Posterior vena cava (tissue), 2 donors: Measurements from ENCODE around the gene SF3A1. TPM values are rescaled to one million over a fixed set of nuclear protein-coding genes. Genes with fewer than 3 reads are reported as not detected.
A peak's percentile ranks its signal among the peaks of the same experiment; 100 is the strongest.

Experiments used
- DNase-seq: peaks from one replicate; pipeline ENCODE4 v3.0.0-alpha.2; 2020; ENCODE audit warnings: low spot score
- intact Hi-C, 2 donors: fragments of 100-400 bp; cut with DNase I; formaldehyde crosslinking; loops; one replicate each; pipeline versions ENCODE4 v1.14.1 to v1.14.2; 2022 to 2023
- total RNA-seq, 2 donors: library from RNA; stranded (reverse); fragmentation: NEBNext Ultra II Directional; extraction: Animal tissue kit (Norgen Biotek cat#: 25700); gene quantifications; one replicate each; pipeline ENCODE4 v1.2.1, GENCODE V29; 2021
- donor health status: DM: yes; HTN: yes; CAD: no.
- donor health status: DM: yes; HTN: yes; CAD: no.

The SF3A1 gene
- total RNA-seq, 2 donors from 2014 or later: 106 to 108 TPM

DNA sequence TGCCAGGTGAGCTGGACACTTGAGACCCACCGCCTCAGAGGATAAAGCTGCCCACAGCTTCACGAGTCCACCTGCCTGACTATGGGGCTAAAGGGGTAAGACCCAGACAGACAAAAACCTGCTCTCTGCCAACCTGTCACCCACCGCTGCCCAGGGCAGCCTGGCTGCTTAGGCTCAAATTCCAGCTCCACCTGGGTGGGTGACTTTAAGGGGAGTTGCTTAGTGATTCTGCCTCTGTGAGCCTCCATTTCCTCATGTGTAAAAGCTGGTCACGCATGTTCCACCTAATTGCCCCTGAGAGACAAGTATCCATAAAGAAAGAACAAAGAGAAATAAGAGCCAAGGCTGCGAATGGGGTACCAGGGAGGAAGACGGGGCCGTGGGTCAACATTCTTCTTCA is 63.7 kb downstream of the SF3A1 start:
- intact Hi-C loops: no loop called here
- no peak for DNase-seq

DNA sequence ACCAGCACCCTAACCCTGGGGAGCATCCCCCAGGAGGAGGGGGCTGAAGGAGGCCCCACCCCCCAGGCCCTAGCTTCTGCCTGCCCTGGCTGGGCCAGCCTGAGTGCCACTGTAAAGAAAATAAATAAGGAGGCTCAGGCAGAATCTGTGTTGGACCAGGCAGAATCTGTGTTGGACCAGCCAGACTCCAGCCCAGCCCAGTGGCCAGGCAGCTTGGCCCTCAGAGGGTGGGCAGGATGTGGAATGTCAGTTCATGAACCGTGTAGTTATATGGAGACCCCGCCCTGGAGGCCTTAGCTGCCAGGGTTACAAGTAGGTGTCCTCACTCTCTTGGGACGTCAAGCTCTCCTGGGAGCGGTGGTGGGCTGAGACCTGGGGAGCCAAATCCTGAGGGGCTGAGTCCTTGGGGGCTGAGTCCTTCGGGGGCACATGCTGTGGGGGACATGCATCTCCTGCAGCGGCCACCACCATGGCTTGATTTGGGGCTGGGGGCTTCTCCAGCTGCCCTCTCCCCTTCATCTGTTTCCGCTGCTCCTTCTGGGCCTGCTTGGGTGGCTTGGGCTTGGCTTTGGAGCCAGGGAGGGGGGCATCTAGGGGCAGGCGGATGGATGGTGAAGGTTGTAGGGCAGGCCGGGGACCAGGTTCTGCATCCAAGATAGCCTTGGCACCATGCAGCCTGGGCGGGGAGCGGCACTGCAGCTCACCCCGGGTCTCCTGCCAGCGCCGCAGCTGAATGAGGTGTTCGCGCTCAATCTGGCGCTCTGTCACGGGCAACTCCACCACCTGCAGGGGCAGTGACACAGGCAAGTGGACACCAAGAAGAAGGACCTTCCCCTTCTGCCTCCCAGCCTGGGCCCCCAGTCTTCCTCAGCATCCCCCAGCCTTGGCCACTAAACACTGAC is 64.4 kb downstream of the SF3A1 start:
- DNase-seq: no peak
- intact Hi-C loops: no loop called here

GRCh38 chr22:30291058-30291892 is 65.4 kb downstream of the SF3A1 start:
- DNase-seq: peak; percentile 93
- intact Hi-C loops: no loop called here

DNA sequence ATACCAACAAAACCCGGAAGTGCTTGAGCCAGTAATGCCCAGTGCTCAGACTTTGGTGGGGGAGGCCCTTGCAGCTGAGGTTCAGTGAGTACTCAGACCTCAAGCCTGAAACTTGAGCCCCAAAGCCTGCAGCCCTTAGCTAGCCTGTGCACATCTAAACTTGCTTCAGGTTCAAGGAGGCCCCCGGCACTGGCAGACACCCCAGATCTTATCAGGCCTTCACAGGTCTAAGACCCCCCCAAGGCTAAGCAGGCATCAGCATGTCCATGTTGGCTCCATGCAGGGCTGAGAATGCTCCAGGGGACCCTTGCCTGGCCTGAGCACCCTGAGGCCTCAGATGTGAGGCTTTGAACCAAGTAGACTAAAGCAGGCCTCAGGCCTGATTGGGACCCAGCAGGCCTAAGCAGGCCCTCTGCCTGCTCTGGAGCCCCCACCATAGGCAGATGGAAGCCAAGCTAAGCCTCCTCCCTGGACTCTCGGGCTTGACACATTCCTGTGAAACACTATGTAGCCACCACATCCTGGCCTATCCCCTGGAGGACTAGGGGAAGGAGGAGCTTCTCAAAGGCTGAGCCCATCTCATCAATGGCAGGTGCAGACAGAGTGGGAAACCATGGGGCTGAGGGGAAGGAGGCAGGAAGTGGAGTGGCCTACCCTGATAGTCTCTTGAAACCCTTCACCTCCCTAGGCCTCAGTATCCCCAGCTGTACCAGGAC is 66.2 kb downstream of the SF3A1 start:
- intact Hi-C loops: no loop called here

DNA sequence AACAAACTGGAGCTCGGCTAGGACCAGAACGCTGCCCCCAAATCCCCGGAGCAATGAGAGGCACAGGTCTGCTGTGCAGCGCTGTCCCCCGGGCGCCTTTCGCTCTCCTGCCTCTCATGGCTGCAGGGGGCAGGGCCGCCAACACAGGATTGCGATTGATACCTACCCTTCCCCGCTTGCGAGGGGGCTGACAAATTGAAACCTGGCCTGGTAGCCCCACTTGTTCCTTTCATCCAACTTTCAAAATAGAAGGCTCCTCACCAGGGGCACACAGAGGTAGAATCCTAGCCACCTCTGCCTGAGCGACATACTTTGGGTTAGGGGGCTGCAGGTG is 66.7 kb downstream of the SF3A1 start:
- intact Hi-C loops: no loop called here
- DNase-seq: peak; percentile 87

More for the DNA sequence above, 66.2 kb downstream of the SF3A1 start:
- DNase-seq: no peak

DNA sequence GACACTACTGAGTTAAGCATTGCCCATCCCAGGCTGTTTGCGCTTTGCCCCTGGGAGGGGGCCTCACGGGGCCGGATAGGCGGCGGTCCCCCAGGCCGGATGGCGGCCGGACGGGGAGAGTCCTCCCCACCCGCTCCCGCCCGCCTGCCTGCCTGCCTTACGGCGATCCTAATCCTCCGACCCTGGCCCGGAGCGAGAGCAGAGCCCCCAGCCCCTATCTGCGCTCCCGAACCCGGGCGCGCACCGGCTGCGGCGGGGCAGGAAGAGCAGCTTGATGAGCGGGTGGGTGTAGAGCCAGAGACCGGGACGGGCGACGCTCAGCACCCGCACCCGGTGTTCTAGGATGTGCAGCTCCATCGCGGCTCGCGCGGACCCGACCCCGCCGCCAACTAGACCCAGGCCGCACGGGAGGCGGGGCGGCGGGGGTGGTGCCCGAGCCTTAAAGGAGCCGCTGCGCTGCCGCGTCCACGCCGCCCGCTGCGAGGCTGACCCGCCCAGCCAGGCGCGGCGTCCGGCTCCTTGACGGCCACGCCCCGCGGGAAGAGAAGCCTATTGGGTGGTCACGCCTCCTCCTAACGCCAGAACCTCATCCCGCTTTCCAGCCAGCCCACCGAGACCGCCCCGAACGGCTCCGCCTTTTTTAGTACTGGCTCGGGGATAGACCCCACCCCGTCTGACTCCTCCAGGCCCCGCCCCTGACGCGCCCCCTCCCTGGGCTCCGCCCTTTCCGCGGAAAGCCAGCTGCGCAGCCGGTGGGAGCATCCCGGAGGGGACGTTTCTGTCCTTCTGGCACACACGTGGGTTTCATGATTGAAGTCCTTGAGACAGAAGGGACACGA is 67.3 kb downstream of the SF3A1 start, which contains the start of gene CASTOR1:
Gene CASTOR1 (minus strand): TSS at position 365 of the 839 bp plus-strand sequence. CDS start 8 bp downstream, at position 357.
- peak; percentile 99 for DNase-seq
- intact Hi-C loops: no loop called here

GRCh38 chr22:30288419-30289140 is 68.1 kb downstream of the SF3A1 start:
- no peak for DNase-seq
- intact Hi-C loops: no loop called here

DNA sequence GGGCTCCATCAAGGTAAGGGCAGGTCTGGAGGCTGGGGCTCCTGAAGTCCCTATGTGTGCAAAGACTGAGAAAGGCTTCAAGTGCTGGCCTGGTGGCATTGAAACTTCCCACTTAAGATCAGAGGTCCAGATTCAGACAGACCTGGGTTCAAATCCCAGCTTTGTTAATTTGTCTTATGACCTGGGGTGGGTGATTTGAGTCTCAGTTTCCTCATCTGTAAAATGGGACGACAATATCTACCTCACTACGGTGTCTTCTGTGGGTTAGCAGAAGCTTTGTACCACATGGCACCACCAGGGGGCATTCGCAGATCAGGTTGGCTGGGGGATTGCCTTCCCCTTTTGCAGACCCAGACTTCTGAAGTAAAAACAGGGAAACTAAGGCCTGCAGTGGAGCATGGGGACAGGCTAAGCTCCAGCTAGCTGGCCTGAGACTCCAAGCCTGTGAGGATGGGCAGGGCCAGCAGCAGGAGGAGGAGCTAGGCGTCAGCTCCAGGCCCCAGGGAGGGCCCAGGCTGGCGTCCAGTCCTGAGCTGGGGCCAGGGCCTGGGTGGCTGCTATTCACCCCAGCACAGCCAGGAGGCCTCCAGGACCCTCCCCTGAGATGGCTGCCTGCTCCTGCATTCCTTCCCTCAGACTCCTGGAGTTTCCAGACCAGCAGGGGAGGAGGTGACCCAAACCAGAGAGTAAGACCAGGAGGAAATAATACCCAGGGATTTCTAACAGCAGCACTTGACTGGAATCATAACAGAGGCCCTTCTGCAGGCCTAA is 68.9 kb downstream of the SF3A1 start:
- intact Hi-C loops: loop anchor here in 1 of 2 donors (2.0 kb wide), 1 partner anchor 21 kb away; the partner anchor contains the start of gene OSM
- peak; percentile 95 for DNase-seq

GRCh38 chr22:30286813-30287647 is 69.7 kb downstream of the SF3A1 start:
- intact Hi-C loops: loop anchor here in 1 of 2 donors (2.0 kb wide), 1 partner anchor 20 kb away; the partner anchor contains the start of gene OSM
- peak; percentile 94 for DNase-seq

DNA sequence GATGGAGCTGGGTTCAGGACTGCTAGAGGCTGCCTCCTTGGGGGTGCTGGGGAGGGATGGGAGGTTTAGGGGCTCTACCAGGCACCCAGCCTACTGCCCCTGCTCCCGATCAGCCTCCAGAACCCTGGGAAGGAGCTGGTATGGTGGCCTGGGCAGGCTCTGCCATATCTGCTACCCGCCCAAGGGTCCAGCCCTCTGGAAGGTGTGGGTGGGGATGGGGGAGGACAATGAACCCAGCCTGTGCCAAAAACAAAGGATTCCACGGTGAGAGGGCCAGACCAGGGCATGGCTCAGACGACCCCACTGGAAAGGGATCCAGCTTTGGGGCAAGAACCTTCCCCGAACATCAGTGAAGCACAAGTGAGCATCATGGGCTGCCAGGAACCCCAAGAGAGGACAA is 70.4 kb downstream of the SF3A1 start:
- no peak for DNase-seq
- intact Hi-C loops: loop anchor here in 1 of 2 donors (2.0 kb wide), 1 partner anchor 20 kb away; the partner anchor contains the start of gene OSM

GRCh38 chr22:30285846-30286200 is 70.9 kb downstream of the SF3A1 start:
- intact Hi-C loops: loop anchor here in 1 of 2 donors (2.0 kb wide), 1 partner anchor 19 kb away; the partner anchor contains the start of gene OSM

GRCh38 chr22:30285176-30285845 is 71.4 kb downstream of the SF3A1 start:
- DNase-seq: no peak
- intact Hi-C loops: no loop called here

More at GRCh38 chr22:30285846-30286200, 70.9 kb downstream of the SF3A1 start:
- DNase-seq: no peak

GRCh38 chr22:30284666-30285065 is 72.0 kb downstream of the SF3A1 start:
- intact Hi-C loops: no loop called here
- no peak for DNase-seq

GRCh38 chr22:30284172-30284571 is 72.5 kb downstream of the SF3A1 start:
- DNase-seq: no peak
- intact Hi-C loops: no loop called here

DNA sequence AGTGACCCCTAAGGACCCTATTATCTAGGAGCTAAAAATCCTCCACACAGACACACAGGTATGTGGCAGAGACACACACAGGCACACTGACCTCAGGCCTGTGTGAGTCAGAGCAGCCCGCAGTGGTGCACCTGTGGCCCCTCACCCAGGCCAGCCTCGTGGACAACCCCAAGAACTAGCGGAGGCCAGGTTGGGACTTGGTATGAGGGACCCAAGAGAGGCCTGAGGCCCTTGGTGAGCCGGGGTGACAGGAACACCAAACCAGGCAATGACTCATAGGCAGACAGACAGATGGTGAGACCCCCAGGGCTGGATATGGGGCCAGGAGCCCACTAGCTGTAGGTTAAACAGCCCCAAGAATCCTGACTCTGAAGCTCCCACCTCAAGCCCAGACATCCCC is 73.4 kb downstream of the SF3A1 start:
- DNase-seq: no peak
- intact Hi-C loops: no loop called here

GRCh38 chr22:30282616-30283046 is 74.1 kb downstream of the SF3A1 start:
- DNase-seq: no peak
- intact Hi-C loops: no loop called here
